Skeletal muscle tissue (tissue), 4 donors: ENCODE measurements around the gene PDGFA. TPM values are rescaled to one million over a fixed set of nuclear protein-coding genes. Genes with fewer than 3 reads are reported as not detected.

Experiments
- H3K27ac ChIP-seq: one replicate; pipeline ENCODE4 v1.7.0; 2013; ENCODE audit warnings: mild to moderate bottlenecking, low read depth, low read length, inconsistent platforms
- H3K27me3 ChIP-seq, 3 donors: one replicate each; pipeline ENCODE4 v1.7.0; 2013; ENCODE audit warnings: low read length in 3 of 3; ENCODE audit not compliant: control insufficient read depth in 3 of 3, insufficient read depth in 3 of 3
- H3K36me3 ChIP-seq, 3 donors: one replicate each; pipeline ENCODE4 v1.7.0; 2013; ENCODE audit warnings: low read length in 3 of 3; ENCODE audit not compliant: control insufficient read depth in 3 of 3, insufficient read depth in 3 of 3
- H3K4me1 ChIP-seq, 3 donors: one replicate each; pipeline ENCODE4 v1.7.0; 2013; ENCODE audit warnings: low read length in 3 of 3, mild to moderate bottlenecking in 3 of 3; ENCODE audit not compliant: control insufficient read depth in 3 of 3, insufficient read depth in 3 of 3
- H3K4me3 ChIP-seq, 3 donors: one replicate each; pipeline ENCODE4 v1.7.0; 2013; ENCODE audit warnings: low read length in 3 of 3
- H3K9ac ChIP-seq, 3 donors: one replicate each; pipeline ENCODE4 v1.7.0; 2013; ENCODE audit warnings: low read length in 3 of 3, mild to moderate bottlenecking in 3 of 3, moderate library complexity in 2 of 3, low read depth in 1 of 3
- H3K9me3 ChIP-seq, 3 donors: one replicate each; pipeline ENCODE4 v1.7.0; 2013; ENCODE audit warnings: low read length in 3 of 3; ENCODE audit not compliant: control insufficient read depth in 3 of 3
- total RNA-seq: library from RNA; depleted of rRNA; stranded (reverse); fragments of >200 nt; gene quantifications from one replicate; pipeline ENCODE4 v1.2.3, GENCODE V29; 2014
- donor health status: Osteomylitis.

The PDGFA gene
- total RNA-seq, 1 donor from 2014 or later = 44.4 TPM

- Histone ChIP-seq H3K36me3 (peaks cover 8 to 26% (median 14%) of the 10 kb centered on the region in 3 donors), H3K27me3 (no peaks in the 10 kb centered on the region), H3K9ac (no peak overlapping the region), H3K9me3 (no peaks in the 10 kb centered on the region), H3K27ac (no peak overlapping the region), H3K4me1 (peaks cover 23 to 41% (median 37%) of the 10 kb centered on the region in 3 donors), H3K4me3 (no peak overlapping the region)
Measured at GRCh38 chr7:512146-512510, 7.5 kb downstream of the PDGFA start.

- Histone ChIP-seq H3K4me3 (no peak overlapping the region), H3K27me3 (no peaks in the 10 kb centered on the region), H3K36me3 (peaks cover 8 to 28% (median 14%) of the 10 kb centered on the region in 3 donors), H3K27ac (no peak overlapping the region), H3K9ac (no peak overlapping the region), H3K4me1 (peaks cover 23 to 45% (median 36%) of the 10 kb centered on the region in 3 donors), H3K9me3 (no peaks in the 10 kb centered on the region)
Measured at GRCh38 chr7:511476-512145, 8.0 kb downstream of the PDGFA start.

- H3K27ac ChIP-seq = no peak overlapping the region
- no peak overlapping the region for H3K9ac ChIP-seq
- no peak overlapping the region for H3K4me3 ChIP-seq
- H3K9me3 ChIP-seq = no peaks in the 10 kb centered on the region
- no peaks in the 10 kb centered on the region for H3K27me3 ChIP-seq
- peaks cover 8 to 31% (median 14%) of the 10 kb centered on the region in 3 donors for H3K36me3 ChIP-seq
- peaks cover 23 to 44% (median 30%) of the 10 kb centered on the region in 3 donors for H3K4me1 ChIP-seq
Measured at GRCh38 chr7:510782-511281, 8.8 kb downstream of the PDGFA start.

GRCh38 chr7:510131-510481, 9.5 kb downstream of the PDGFA start:
- Histone ChIP-seq H3K9me3 (no peaks in the 10 kb centered on the region), H3K4me1 (peaks cover 16 to 44% (median 29%) of the 10 kb centered on the region in 3 donors), H3K27ac (no peak overlapping the region), H3K27me3 (no peaks in the 10 kb centered on the region), H3K36me3 (peaks cover 11 to 31% (median 14%) of the 10 kb centered on the region in 3 donors), H3K9ac (no peak overlapping the region), H3K4me3 (no peak overlapping the region)

- Histone ChIP-seq H3K36me3 (peaks cover 11 to 31% (median 14%) of the 10 kb centered on the region in 3 donors), H3K9ac (no peak overlapping the region)
Measured at GRCh38 chr7:509426-510130, 10.1 kb downstream of the PDGFA start.

GRCh38 chr7:508461-509170, 11.0 kb downstream of the PDGFA start:
- Histone ChIP-seq H3K36me3 (peaks cover 11 to 31% (median 14%) of the 10 kb centered on the region in 3 donors), H3K4me1 (peaks cover 10 to 43% (median 30%) of the 10 kb centered on the region in 3 donors), H3K9me3 (no peaks in the 10 kb centered on the region), H3K27ac (no peak overlapping the region), H3K4me3 (no peak overlapping the region), H3K27me3 (no peaks in the 10 kb centered on the region), H3K9ac (no peak overlapping the region)

More at GRCh38 chr7:509426-510130, 10.1 kb downstream of the PDGFA start:
- no peak overlapping the region for H3K4me3 ChIP-seq
- no peaks in the 10 kb centered on the region for H3K9me3 ChIP-seq
- no peaks in the 10 kb centered on the region for H3K27me3 ChIP-seq
- peaks cover 11 to 43% (median 29%) of the 10 kb centered on the region in 3 donors for H3K4me1 ChIP-seq
- no peak overlapping the region for H3K27ac ChIP-seq

GRCh38 chr7:507623-508300, 11.9 kb downstream of the PDGFA start:
- peaks cover 13 to 43% (median 31%) of the 10 kb centered on the region in 3 donors for H3K4me1 ChIP-seq
- H3K9me3 ChIP-seq = no peaks in the 10 kb centered on the region
- no peaks in the 10 kb centered on the region for H3K27me3 ChIP-seq
- peaks cover 11 to 33% (median 14%) of the 10 kb centered on the region in 3 donors for H3K36me3 ChIP-seq
- H3K27ac ChIP-seq = no peak overlapping the region
- no peak overlapping the region for H3K4me3 ChIP-seq
- no peak overlapping the region for H3K9ac ChIP-seq

- no peaks in the 10 kb centered on the region for H3K9me3 ChIP-seq
- no peak overlapping the region for H3K9ac ChIP-seq
- H3K27me3 ChIP-seq = no peaks in the 10 kb centered on the region
- no peak overlapping the region for H3K4me3 ChIP-seq
- peaks cover 11 to 33% (median 14%) of the 10 kb centered on the region in 3 donors for H3K36me3 ChIP-seq
- no peak overlapping the region for H3K27ac ChIP-seq
- H3K4me1 ChIP-seq = peaks cover 12 to 38% (median 29%) of the 10 kb centered on the region in 3 donors
Measured at GRCh38 chr7:506921-507622, 12.6 kb downstream of the PDGFA start.

GRCh38 chr7:506391-506831, 13.2 kb downstream of the PDGFA start:
- Histone ChIP-seq H3K36me3 (peaks cover 12 to 34% (median 13%) of the 10 kb centered on the region in 3 donors), H3K27ac (no peak overlapping the region), H3K4me1 (peaks cover 12 to 38% (median 29%) of the 10 kb centered on the region in 3 donors)

More at GRCh38 chr7:506391-506831, 13.2 kb downstream of the PDGFA start:
- H3K27me3 ChIP-seq = no peaks in the 10 kb centered on the region
- no peaks in the 10 kb centered on the region for H3K9me3 ChIP-seq
- no peak overlapping the region for H3K4me3 ChIP-seq
- H3K9ac ChIP-seq = no peak overlapping the region
